NCI-H2081 (cell line): Measurements from ENCODE around the gene ZNF606.

Source experiments
- DNase-seq, 2 experiments: peaks; one replicate each; lab custom pipeline; 2025; lab: John Stamatoyannopoulos, UW

ZNF606 gene

DNA sequence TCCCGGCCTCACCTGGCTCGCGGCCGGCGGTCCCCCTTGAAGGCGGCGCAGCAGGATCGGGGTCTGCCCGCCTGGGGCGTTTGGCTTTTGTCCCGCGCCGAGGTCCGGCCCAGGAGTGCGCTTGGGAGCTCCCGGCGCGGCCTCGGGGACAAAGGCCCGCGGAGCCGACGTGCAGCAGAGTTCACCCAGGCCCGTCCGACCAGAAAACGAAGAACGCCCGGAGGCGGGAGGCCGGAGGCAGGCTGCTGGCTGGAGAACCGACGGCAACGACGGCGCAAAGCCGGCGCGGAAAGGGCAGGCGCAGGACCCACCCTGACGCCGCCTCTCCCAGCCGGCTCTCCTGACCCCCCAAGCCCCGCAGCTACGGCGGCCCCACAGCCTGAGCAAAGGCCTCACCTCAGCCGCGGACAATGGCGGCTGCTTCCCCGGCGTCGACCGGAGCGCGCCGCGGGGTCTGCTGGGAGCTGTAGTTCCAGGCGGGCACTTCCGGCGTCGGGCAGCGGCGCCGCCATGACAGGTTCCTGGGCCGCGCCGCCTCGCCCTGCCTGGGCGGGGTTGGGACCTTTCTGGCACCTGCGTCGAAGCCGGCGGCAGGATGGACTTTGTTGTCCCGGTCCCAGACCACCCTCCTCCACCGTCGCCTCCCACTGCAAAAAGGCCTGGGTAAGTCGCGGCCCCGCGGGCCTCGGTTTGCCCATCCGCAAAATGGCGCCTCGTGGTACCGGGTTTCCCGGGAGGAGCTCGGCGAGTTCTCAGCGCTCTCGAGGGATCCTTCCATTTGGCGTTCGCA, at the start of gene ZNF606:
TSS of gene ZNF606 (minus strand) at position 437 of the 790 bp plus-strand sequence. CDS start 1,501 bp downstream, outside the sequence.
- peak; percentile 67 to 86 for DNase-seq

- no peak for DNase-seq
Observed at GRCh38 chr19:58052256-58052655, 49.6 kb upstream of the ZNF606 start.

DNA sequence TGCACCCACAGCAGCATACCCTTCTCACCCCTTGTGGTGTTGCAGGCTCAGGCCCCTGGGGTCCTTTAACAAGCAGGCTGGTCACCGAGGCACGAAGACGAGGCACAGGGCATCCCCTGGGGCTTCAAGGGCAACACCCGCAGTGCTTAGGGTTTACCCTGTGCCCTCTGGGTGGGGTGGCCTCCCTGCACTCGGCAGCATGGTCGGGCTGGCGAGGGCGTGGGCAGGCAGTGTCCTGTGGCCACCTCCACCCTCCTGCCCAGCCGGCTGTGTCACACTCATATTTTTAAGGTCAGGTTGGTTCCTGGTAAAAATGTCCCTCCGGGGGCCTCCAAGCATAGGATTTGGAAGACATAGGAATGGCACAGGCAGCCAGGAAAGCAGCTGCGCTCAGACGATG, 45.1 kb upstream of the ZNF606 start:
- no peak for DNase-seq

DNA sequence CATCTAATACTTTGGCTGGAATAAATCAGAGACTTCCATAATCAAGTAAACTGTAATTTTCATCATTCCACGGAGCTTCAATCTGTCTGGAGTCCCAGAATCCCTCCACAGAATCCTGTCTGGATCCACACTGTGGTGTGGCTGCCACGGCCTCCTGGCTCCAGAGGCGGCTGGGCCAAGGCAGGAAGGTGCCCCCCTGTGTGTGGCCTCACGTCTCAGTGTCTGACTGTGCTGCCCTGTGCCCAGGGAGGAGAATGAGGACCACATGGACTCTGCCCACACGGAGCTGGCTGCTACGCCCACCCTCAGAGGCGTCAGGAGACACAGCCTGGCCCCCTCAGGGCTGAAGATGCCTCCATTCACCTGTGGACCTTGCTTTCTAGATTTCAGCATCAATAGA, 44.2 kb upstream of the ZNF606 start:
- no peak for DNase-seq

DNA sequence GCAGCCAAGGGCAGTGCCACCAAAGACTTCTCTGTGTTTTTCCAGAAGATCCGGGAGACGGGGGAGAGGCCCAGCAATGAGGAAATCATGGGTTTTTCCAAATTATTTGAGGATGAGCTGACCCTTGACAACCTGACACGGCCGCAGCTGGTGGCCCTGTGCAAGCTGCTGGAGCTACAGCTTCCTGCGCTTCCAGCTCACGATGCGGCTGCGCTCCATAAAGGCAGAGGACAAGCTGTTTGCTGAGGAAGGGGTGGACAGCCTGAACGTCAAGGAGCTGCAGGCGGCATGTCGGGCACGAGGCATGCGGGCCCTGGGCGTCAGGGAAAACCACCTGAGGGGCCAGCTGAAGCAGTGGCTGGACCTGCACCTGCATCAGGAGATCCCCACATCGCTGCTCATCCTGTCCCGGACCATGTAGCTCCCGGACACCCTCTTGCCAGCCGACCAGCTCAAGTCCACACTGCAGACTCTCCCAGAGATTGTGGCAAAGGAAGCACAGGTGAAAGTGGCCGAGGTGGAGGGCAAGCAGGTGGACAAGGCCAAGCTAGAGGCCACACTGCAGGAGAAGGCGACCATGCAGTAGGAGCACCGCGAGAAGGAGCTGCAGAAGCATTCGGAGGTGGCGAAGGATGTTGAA, 42.9 kb upstream of the ZNF606 start:
- DNase-seq, result no peak

DNA sequence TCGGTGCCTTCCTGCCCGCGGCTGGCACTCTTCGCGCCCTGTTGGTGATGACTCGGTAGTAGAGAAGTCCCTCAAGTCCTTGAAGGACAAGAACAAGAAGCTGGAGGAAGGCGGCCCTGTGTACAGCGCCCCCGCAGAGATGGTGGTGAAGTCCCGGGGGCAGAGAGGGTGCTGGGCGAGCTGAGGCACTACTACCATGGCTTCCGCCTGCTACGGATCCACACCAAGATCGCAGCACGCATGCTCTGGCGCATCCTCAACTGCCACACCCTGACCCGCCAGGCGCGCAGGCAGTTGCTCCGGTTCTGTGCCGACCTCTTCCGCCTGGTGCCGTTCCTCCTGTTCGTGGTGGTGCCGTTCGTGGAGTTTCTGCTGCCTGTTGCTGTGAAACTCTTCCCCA, 42.3 kb upstream of the ZNF606 start:
- DNase-seq, result no peak

DNA sequence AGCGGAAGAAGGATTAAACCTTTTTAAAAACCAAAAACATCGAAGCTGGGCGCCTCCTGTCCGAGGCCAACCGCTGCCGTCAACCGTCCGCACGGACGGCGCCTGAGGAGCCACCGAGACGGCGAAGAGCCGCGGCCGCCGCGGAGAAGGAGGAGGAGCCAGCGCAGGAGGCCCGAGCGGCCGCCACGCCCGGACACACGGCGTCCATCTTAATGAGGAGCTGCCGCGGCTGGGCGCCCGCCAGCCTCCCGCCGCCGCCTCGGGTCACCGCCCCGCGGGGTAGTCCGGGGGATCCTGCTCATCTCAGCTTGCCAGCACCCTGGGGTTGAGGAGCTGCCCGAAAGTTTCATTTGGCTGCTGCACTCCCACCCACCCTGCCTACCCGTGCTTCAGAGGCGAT, 41.8 kb upstream of the ZNF606 start:
- no peak for DNase-seq

GRCh38 chr19:58042495-58043340, 40.1 kb upstream of the ZNF606 start:
- DNase-seq, result no peak

DNA sequence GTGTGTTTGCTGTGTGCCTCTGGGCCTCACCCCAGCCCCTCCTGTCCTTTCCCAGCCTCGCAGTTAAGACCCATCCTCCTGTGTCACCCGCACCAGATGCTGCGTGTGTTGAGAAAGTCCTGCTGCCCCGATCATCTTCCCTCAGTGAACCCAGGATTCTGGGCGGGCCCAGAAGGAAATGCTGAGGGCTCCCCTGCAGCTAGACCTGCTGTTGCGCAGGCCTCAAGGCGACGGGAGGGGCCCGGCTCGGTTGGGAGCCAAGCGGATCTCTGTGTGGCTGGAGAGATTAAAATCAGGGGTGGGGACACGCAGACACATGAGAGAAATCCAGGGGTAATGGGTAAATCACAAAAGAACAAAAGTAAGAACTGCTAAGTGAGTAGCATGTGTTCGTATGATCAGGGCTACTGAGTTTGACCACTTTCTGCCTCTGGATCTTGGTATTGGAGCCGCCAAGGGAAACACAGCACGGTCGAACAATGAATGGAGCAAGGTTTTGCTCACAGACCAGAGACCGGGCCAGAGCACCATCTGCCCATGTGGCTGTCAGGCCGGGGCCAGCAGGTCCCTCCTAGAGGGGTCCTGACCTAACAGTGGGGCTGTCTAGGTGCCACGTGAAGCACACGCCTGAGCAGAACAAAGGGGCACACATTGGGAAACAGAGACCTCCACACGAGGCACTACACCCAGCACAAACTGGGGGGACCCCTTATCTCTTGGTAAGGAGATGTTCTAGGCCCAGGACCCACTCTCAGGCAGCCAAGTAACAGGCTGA, 38.3 kb upstream of the ZNF606 start:
- no peak for DNase-seq

GRCh38 chr19:58038688-58039204, 36.1 kb upstream of the ZNF606 start:
- no peak for DNase-seq

- DNase-seq, result no peak
Observed at GRCh38 chr19:58037927-58038687, 35.5 kb upstream of the ZNF606 start.

DNA sequence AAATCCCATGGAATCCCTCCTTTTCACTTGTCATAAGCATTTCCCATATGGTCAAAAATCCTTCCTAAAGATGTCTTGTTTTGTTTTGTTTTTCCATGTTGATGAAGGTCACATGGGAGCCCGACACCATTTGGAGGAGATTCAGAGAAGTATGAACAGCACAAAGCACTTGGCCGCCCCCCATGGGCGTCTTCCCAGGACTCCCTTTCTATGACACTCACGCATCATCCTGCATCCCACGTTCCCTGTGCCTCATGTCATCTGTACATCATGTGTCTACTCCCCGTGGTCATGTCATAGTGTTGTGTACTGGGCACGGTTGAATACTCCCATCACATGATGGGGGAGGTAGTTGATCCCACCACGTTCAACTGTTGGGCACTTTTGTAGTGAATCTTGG, 33.2 kb upstream of the ZNF606 start:
- DNase-seq, result no peak

DNA sequence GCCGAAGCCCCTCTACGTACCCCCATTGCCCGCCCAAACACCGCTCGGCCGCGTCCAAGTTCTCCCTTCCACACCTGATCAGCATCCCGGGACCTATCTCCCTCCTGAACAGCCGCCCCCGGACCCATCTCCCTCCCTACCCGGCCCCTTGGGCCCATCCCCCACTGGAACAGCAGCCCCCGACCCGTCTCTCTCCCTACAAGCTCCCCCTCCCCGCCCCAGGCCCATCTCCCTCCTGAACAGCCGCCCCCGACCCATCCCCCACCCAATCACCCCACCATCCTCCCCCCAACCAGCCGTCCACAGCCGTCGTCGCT, 31.8 kb upstream of the ZNF606 start:
- DNase-seq, result no peak

DNA sequence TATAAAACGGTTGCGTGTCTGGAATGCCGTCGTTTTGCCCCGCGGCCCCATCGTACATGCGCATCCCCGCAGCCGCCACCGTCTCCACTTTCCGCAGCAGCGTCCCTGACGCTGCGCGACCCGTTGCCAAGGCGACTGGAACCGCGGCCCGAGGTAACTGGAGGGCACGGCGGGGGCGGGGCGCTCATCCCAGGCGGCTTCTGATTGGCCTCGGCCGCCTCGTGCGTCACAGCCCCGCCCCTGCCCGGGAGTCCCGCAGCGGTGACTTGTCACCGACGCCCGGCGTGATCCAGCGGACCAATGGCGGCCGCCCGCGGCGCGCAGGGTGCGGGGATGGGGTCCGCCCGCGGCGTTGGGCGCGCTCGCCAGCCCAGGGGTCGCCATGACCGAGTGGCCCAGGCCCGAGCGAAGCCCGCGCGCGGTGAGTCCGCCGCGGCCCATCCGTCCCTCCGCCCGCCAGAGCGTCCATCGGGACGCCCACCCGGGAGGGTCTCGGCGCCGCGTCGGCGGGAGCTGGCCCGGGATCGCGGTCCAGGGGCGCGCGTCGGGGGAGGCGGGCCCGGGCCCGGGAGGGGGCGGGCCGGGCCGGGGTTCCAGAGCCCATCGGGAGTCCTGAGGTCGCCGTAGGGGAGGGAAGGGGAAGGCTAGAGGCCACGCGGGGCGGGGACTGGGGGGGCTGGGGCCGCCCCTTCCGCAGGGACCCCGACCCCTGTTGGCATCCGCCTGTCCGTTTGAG, 31.3 kb upstream of the ZNF606 start, which contains the start of gene ZSCAN1:
TSS of gene ZSCAN1 (plus strand) at position 285 of the 736 bp plus-strand sequence. CDS start 3,812 bp downstream, outside the sequence.
- no peak for DNase-seq

DNA sequence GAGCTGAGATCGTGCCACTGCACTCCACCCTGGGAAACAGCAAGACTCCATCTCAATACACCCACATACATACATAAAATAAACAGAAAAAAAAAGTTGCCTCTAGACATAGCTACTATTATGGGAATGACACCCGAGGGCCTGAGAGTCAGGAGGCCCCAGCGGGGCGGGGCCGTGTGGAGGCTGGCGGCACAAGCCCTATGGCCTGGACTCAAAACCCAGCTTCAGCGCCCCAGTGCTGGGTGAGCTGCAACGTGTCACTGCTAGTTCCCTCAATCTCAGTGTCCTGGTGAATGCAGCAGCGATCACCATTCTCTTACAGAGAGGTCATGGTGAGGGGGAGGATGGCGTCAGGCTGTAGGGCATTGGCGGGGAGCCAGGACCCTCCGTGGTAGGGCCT, 22.0 kb upstream of the ZNF606 start:
- DNase-seq, result no peak

DNA sequence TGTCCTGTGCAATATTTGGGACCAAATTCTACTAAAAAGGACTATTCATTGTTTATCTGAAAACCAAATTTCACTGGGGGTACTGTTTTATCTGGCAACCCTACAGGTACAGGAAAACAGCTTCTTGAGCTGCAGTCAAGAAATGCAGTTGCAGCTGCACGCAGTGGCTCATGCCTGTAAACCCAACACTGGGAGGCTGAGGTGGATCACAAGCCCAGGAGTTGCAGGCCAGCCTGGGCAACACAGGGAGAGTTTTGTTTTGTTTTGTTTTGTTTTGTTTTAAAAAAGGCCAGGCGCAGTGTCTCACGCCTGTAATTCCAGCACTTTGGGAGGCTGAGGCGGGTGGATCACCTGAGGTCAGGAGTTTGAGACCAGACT, 19.7 kb upstream of the ZNF606 start:
- no peak for DNase-seq

DNA sequence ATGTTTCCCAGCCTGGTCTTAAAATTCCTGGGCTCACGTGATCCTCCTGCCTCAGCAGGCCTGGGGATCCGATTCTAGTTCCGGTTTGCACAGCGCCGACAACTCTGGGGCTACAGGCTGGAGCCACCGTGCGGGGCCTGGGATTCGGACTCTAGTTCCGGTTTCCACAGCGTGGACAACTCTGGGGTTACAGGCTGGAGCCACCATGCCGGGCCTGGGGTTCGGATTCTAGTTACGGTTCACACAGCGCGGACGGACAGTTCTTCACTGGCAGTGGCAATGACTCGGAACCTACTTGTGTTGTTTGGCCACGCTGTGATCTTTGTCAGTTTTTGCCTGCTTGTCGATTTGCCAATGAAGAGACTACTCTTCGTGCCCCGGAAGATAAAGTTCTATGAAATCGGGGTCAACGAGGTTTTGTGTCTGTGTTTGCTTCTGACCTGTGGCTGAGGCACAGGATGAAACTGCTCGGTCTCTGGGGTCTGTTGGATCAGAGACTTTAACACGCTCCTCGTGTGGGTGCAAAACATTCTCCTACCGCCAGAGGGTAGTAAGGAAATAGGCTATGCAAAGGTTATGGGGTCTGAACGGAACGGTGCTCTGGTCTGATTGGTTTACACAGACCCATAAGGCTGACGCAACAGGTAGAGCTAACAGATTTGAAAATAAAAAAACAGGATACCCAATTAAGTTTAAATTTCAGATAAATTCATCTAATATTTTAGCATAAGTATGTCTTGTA, 19.1 kb upstream of the ZNF606 start:
- peak; percentile 4 to 7 for DNase-seq

GRCh38 chr19:58020129-58020528, 17.5 kb upstream of the ZNF606 start:
- DNase-seq, result no peak

DNA sequence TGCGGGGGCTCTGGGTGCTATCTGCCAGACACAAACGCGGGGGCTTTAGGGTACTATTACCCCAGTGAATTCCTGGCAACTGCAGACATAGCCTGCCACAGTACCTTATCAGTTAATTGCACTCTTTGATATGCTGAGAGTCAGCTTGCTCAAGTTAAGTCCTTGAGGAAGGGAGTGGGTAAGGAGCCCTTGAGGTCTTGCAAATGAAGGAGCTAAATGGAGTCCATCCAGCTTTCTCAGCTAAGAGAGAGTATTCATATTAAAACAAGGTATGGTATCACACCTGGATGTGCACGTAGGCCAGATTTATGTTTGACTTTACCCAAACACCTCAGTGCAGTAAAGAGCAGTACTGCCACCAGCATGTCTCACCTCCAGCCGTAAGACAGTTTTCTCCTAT, 11.5 kb upstream of the ZNF606 start:
- DNase-seq, result no peak

DNA sequence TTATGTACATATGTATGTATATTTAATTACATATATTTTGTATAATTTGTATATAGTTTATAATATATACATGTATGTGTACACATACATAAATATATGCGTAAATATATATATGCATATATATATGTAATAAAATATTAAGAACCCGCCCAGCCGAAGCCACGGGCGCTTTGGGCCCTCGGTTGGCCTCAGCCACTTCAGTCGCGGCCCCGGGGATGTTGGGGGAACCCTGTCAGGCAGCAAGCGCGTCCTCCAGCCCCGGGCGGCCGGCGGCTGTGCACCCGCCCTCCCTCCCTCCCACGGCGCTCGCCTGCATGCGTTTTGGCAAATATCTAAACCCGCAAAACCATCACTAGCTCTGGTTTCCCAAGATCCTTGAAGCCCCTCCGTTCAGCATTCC, 7.9 kb upstream of the ZNF606 start:
- no peak for DNase-seq
